ENCODE results near the gene MLLT3.

- no peak for TF ChIP-seq CTCF (IDR thresholded peaks at IDR 0.05)
- TF ChIP-seq EZH2 (IDR thresholded peaks at IDR 0.05) = no peak
- TF ChIP-seq EZH2phosphoT487 (IDR thresholded peaks at IDR 0.05) = no peak
These were observed 73.2 kb downstream of the MLLT3 start for GRCh38 chr9:20549053-20549452.
